Erythroblast (primary cell): ENCODE measurements around the gene GNB5.

Experiments used
- GATA1 ChIP-seq: IDR thresholded peaks from 2 replicates; pipeline ENCODE4 v1.6.1; 2011; ENCODE audit warnings: low read depth, mild to moderate bottlenecking, control low read depth, low read length, moderate library complexity
- POLR2A ChIP-seq: IDR thresholded peaks from 2 replicates; pipeline ENCODE4 v1.6.1; 2011; ENCODE audit warnings: mild to moderate bottlenecking, low read length

GRCh38 chr15:52185151-52185561 lies 6.0 kb downstream of the GNB5 start:
- TF ChIP-seq POLR2A (no peak), GATA1 (no peak)
